Adrenal gland (tissue), 12 donors: ENCODE measurements around the gene IL10RB. TPM values are rescaled to one million over a fixed set of nuclear protein-coding genes. Genes with fewer than 3 reads are reported as not detected.

Source experiments
- DNase-seq, 7 donors: peaks; one replicate each; pipeline ENCODE4 v3.0.0-alpha.2; 2019 to 2020
- H3K27ac ChIP-seq, 5 donors: fragments of 200-600 bp; sonication (generic) in 4 of 5; 1 replicate in 3 of 5; 2 replicates in 2 of 5; pipeline versions ENCODE4 v1.5.1 to v1.8.0; 2016 to 2020; ENCODE audit warnings: mild to moderate bottlenecking in 1 of 5
- H3K27me3 ChIP-seq: fragments of 200-600 bp; 2 replicates; pipeline ENCODE4 v1.8.0; 2021
- H3K36me3 ChIP-seq, 2 donors: fragments of 200-600 bp; replicated peaks in 1 of 2; 1 replicate in 1 of 2; 2 replicates in 1 of 2; pipeline versions ENCODE4 v1.5.1 to v1.8.0; 2018 to 2022
- H3K4me1 ChIP-seq, 2 donors: fragments of 200-600 bp; replicated peaks in 1 of 2; 1 replicate in 1 of 2; 2 replicates in 1 of 2; pipeline versions ENCODE4 v1.5.1 to v1.8.0; 2018 to 2021
- H3K4me3 ChIP-seq, 4 donors: fragments of 200-600 bp; sonication (generic) in 3 of 4; one replicate each; pipeline ENCODE4 v1.5.1; 2016 to 2018
- H3K9me3 ChIP-seq, 3 donors: fragments of 200-600 bp; sonication (generic) in 1 of 3; replicated peaks in 1 of 3; 1 replicate in 2 of 3; 2 replicates in 1 of 3; pipeline versions ENCODE4 v1.5.1 to v1.8.0; 2016 to 2021
- CTCF ChIP-seq, 6 experiments: fragments of 450-650 bp in 4 of 6; fragments of 200-600 bp in 2 of 6; sonication (generic) in 1 of 6; IDR thresholded peaks; 1 replicate in 5 of 6; 2 replicates in 1 of 6; pipeline versions ENCODE4 v1.5.1 to v1.8.0; 2016 to 2021; ENCODE audit warnings: antibody characterized with exemption in 6 of 6, mild to moderate bottlenecking in 2 of 6, moderate library complexity in 1 of 6
- POLR2A ChIP-seq, 2 donors: fragments of 450-650 bp; IDR thresholded peaks; one replicate each; pipeline ENCODE4 v1.6.1; 2017; ENCODE audit warnings: antibody characterized with exemption in 2 of 2, mild to moderate bottlenecking in 2 of 2, moderate library complexity in 1 of 2
- WGBS, 4 donors: extraction: QIAGEN DNeasy Blood & Tissue Kit in 2 of 4; methylation state at CpG; one replicate each; pipeline versions ENCODE4 v1.1.5 to v1.1.7; 2013 to 2017; 5-methylcytosine and 5-hydroxymethylcytosine counted together
- intact Hi-C, 2 donors: fragments of 100-400 bp; cut with DNase I; formaldehyde crosslinking; loops; one replicate each; pipeline versions ENCODE4 v1.14.1 to v1.15.0; 2022 to 2023
- polyA plus RNA-seq, 3 donors: library from polyadenylated mRNA; stranded (reverse); fragments of 200-250 nt in 2 of 3; fragments of 350-450 nt in 1 of 3; fragmentation: Illumina TruSeq in 1 of 3; extraction: RNeasy Lipid Tissue Mini Kit (QIAGEN cat#74804) in 1 of 3; gene quantifications; one replicate each; pipeline ENCODE4 v1.2.3, GENCODE V29; 2013 to 2014
- total RNA-seq, 9 donors: library from RNA; depleted of rRNA in 4 of 9; stranded (reverse); fragments of >200 nt in 4 of 9; fragments of 120-200 nt in 1 of 9; fragmentation: NEBNext Ultra II Directional in 1 of 9; extraction: Animal tissue kit (Norgen Biotek cat#: 25700) in 1 of 9; gene quantifications; one replicate each; pipeline versions ENCODE4 v1.1.0 to v1.2.4, GENCODE V29; 2013 to 2023
- donor health status: healthy with polysubstance abuse.
- donor health status: Bipolar disorder and iron deficiency.
- donor health status: DM: yes; HTN: yes; CAD: no.
- donor health status: DM: no; HTN: no; CAD: no.
- donor health status: DM: no; HTN: no; CAD: no.
- donor health status: DM: yes; HTN: yes; CAD: no.

The IL10RB gene
- total and polyA plus RNA-seq, 12 donors: 14.7 to 55.0 (median 26.9) TPM

- 0 to 1% (median 0%) methylated on average over 25 to 86 of the region's 86 CpGs for WGBS, 4 donors
- peak; percentile 97 to 99 (median 99) for DNase-seq
- no peaks in the 10 kb centered on the region for H3K9me3 ChIP-seq
- H3K27ac ChIP-seq: peak within 1 kb of the TSS; percentile 84 to 98 (median 96)
- no peaks in the 10 kb centered on the region for H3K27me3 ChIP-seq
- peak; percentile 43 to 85 for TF ChIP-seq POLR2A (IDR thresholded peaks at IDR 0.05)
- TF ChIP-seq CTCF (IDR thresholded peaks at IDR 0.05): no peak
- H3K4me1 ChIP-seq: peaks cover 13 to 22% of the 10 kb centered on the region in 2 donors
- H3K36me3 ChIP-seq: no peaks in the 10 kb centered on the region
- intact Hi-C loops: no loop called here
- H3K4me3 ChIP-seq: peak within 1 kb of the TSS; percentile 72 to 98 (median 77)
Observed at GRCh38 chr21:33324291-33325221, 58.4 kb downstream of the IL10RB start, which contains the start of gene IFNAR1. TSS of gene IFNAR1 (plus strand) at chr21:33324970. CDS start at chr21:33325056, 86 bp downstream.

GRCh38 chr21:33325222-33326067 lies 59.3 kb downstream of the IL10RB start:
- H3K36me3 ChIP-seq: no peaks in the 10 kb centered on the region
- DNase-seq: peak; percentile 60 to 90 (median 77)
- intact Hi-C loops: no loop called here

GRCh38 chr21:33327326-33327725 lies 61.2 kb downstream of the IL10RB start:
- TF ChIP-seq POLR2A (IDR thresholded peaks at IDR 0.05): no peak
- TF ChIP-seq CTCF (IDR thresholded peaks at IDR 0.05): no peak
- intact Hi-C loops: no loop called here
- no peaks in the 10 kb centered on the region for H3K36me3 ChIP-seq
- no peak overlapping the region for H3K27ac ChIP-seq
- no peak overlapping the region for H3K4me3 ChIP-seq
- 81 to 94% (median 83%) methylated on average over 3 of the region's 3 CpGs for WGBS, 4 donors
- H3K4me1 ChIP-seq: peaks cover 13 to 22% of the 10 kb centered on the region in 2 donors
- H3K9me3 ChIP-seq: no peaks in the 10 kb centered on the region
- no peak for DNase-seq
- H3K27me3 ChIP-seq: no peaks in the 10 kb centered on the region

More at GRCh38 chr21:33325222-33326067, 59.3 kb downstream of the IL10RB start:
- H3K27ac ChIP-seq: peak overlapping the region; percentile 68 to 98 (median 96)
- H3K4me3 ChIP-seq: peak overlapping the region; percentile 57 to 98 (median 77)
- WGBS, 4 donors: 0 to 1% (median 0%) methylated on average over 16 to 28 of the region's 28 CpGs
- no peaks in the 10 kb centered on the region for H3K27me3 ChIP-seq
- TF ChIP-seq CTCF (IDR thresholded peaks at IDR 0.05) (no peak), POLR2A (IDR thresholded peaks at IDR 0.05) (peak in 1 of 2 donors; percentile 1)
- H3K4me1 ChIP-seq: peaks cover 13 to 22% of the 10 kb centered on the region in 2 donors
- H3K9me3 ChIP-seq: no peaks in the 10 kb centered on the region
